Measurements from ENCODE around the gene RITA1. TPM values are rescaled to one million over a fixed set of nuclear protein-coding genes. Genes with fewer than 3 reads are reported as not detected.

RITA1 gene
- total and polyA plus RNA-seq, 4 donors = 9.1 to 19.7 (median 14.3) TPM

- 97 to 99% methylated on average over 12 of the region's 12 CpGs for WGBS, 2 donors
- Histone ChIP-seq H3K27ac (ENCODE audit: low read depth in 1 of 2, low read length in 1 of 2) (no peak overlapping the region), H3K9ac (ENCODE audit: insufficient read depth in 1 of 2, low read length in 2 of 2) (no peak overlapping the region), H3K27me3 (ENCODE audit: control insufficient read depth in 3 of 3, insufficient read depth in 3 of 3, low read length in 2 of 3) (no peaks in the 10 kb centered on the region), H3K4me3 (no peak overlapping the region), H3K4me1 (ENCODE audit: control insufficient read depth in 5 of 5, insufficient read depth in 5 of 5, low read length in 5 of 5) (no peaks in the 10 kb centered on the region), H3K36me3 (ENCODE audit: control insufficient read depth in 4 of 4, insufficient read depth in 4 of 4, low read length in 4 of 4) (peaks cover 23 to 84% (median 40%) of the 10 kb centered on the region in 4 donors), H3K9me3 (ENCODE audit: control insufficient read depth in 4 of 4, insufficient read depth in 3 of 4, low read length in 3 of 4) (peaks cover 0 to 17% (median 0%) of the 10 kb centered on the region in 4 donors)
- no peak for TF ChIP-seq CTCF (IDR thresholded peaks at IDR 0.05; ENCODE audit: control extremely low read depth, extremely low read depth)
- no peak for DNase-seq
- ATAC-seq (ENCODE audit: insufficient read depth, low FRiP score) = no peak
Measured at GRCh38 chr12:113163030-113163360, 22.5 kb upstream of the RITA1 start.

GRCh38 chr12:113164014-113164413 is 21.5 kb upstream of the RITA1 start:
- Histone ChIP-seq H3K4me1 (ENCODE audit: control insufficient read depth in 5 of 5, insufficient read depth in 5 of 5, low read length in 5 of 5) (no peaks in the 10 kb centered on the region), H3K9me3 (ENCODE audit: control insufficient read depth in 4 of 4, insufficient read depth in 3 of 4, low read length in 3 of 4) (peaks cover 0 to 11% (median 0%) of the 10 kb centered on the region in 4 donors), H3K9ac (ENCODE audit: insufficient read depth in 1 of 2, low read length in 2 of 2) (no peak overlapping the region), H3K27me3 (ENCODE audit: control insufficient read depth in 3 of 3, insufficient read depth in 3 of 3, low read length in 2 of 3) (no peaks in the 10 kb centered on the region), H3K36me3 (ENCODE audit: control insufficient read depth in 4 of 4, insufficient read depth in 4 of 4, low read length in 4 of 4) (peaks cover 23 to 82% (median 40%) of the 10 kb centered on the region in 4 donors), H3K27ac (ENCODE audit: low read depth in 1 of 2, low read length in 1 of 2) (no peak overlapping the region), H3K4me3 (no peak overlapping the region)
- DNase-seq (no peak), ATAC-seq (ENCODE audit: insufficient read depth, low FRiP score) (no peak)
- 96% methylated on average over 13 of the region's 13 CpGs for WGBS, 2 donors
- no peak for TF ChIP-seq CTCF (IDR thresholded peaks at IDR 0.05; ENCODE audit: control extremely low read depth, extremely low read depth)

- Histone ChIP-seq H3K27ac (ENCODE audit: low read depth in 1 of 2, low read length in 1 of 2) (no peak overlapping the region), H3K4me3 (no peak overlapping the region), H3K36me3 (ENCODE audit: control insufficient read depth in 4 of 4, insufficient read depth in 4 of 4, low read length in 4 of 4) (peaks cover 21 to 76% (median 35%) of the 10 kb centered on the region in 4 donors), H3K27me3 (ENCODE audit: control insufficient read depth in 3 of 3, insufficient read depth in 3 of 3, low read length in 2 of 3) (no peaks in the 10 kb centered on the region), H3K4me1 (ENCODE audit: control insufficient read depth in 5 of 5, insufficient read depth in 5 of 5, low read length in 5 of 5) (no peaks in the 10 kb centered on the region), H3K9me3 (ENCODE audit: control insufficient read depth in 4 of 4, insufficient read depth in 3 of 4, low read length in 3 of 4) (peaks cover 0 to 11% (median 0%) of the 10 kb centered on the region in 4 donors), H3K9ac (ENCODE audit: insufficient read depth in 1 of 2, low read length in 2 of 2) (no peak overlapping the region)
- ATAC-seq (ENCODE audit: insufficient read depth, low FRiP score) (no peak), DNase-seq (no peak)
- 93 to 94% methylated on average over 31 to 32 of the region's 32 CpGs for WGBS, 2 donors
- TF ChIP-seq CTCF (IDR thresholded peaks at IDR 0.05; ENCODE audit: control extremely low read depth, extremely low read depth) = no peak
Measured at GRCh38 chr12:113165521-113166450, 19.7 kb upstream of the RITA1 start.
